GM19397 (cell line): ENCODE measurements around the gene RAB3C.

Source experiments
- ATAC-seq: cut with Tn5 transposase; IDR thresholded peaks from one replicate; pipeline ENCODE4 v1.9.1; 2021; ENCODE audit warnings: mild to moderate bottlenecking, moderate library complexity; ENCODE audit not compliant: unreplicated experiment

Gene RAB3C

DNA sequence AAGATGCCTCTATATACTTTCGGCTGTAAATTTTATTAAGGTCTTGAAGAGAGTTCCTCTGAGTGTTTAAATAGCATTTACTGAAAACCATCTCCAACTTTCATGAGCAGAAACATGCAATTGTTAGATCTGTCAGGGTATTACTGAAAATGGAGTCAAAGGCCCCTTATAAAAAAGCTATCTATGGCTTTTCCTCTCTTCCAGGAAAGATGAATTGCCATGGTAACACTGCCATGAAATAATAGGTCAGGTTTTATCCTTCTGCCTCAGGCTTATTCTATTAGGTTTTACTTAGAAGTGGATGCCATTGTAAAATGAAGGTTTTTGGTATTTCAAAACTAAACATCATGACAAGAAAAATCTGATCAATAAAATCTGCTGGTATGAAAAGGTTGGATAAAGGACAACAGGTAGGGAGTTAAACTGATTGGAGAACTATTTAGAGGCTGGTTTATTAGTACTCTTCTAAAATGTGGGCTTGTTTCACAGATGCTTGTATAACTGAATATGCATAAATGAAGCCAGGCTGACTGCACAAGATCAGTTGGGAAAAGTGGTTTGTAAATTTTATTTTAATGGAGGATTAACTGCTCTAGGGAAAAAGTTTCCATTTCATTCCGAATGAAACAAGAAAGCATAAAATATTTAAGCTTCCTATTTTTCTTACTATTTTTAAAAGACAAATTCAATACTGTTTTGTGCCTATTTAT lies 135.5 kb downstream of the RAB3C start:
- no peak for ATAC-seq

DNA sequence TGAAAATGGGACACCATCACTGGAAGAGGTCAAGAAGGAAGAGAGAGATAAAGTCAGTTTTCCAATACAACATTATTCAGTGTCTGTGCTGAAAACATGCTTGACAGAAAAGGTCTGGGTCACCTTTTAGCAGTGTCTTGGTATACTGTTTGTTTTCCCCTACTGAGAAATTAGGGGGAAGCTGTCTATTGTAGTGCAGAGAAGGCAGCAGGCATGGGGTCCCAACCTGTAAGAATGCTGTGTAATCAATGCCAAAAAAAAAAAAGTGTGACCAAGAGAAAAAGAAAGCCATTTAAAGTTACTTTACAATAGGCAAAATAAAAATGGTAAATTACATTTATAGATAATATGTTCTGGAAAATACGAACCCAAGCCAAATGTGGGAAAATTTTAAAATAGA lies 139.3 kb downstream of the RAB3C start:
- ATAC-seq: no peak

DNA sequence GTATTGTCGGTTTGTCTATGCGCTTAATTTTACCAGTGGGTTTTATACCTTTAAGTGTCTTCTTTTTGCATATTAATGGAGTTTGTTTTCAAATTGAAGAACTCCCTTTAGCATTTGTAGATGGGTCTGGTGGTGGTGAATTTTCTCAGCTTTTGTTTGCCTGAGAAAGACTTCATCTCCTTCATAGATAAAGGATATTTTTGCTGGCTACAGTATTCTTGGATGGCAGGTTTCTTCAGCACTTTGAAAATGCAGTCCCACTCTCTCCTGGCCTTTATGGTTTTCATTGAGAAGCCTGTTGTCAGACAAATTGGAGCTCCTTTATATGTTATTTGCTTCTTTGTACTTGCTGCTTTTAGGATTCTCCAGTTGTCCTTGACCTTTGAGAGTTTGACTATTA lies 142.1 kb downstream of the RAB3C start:
- ATAC-seq: no peak

DNA sequence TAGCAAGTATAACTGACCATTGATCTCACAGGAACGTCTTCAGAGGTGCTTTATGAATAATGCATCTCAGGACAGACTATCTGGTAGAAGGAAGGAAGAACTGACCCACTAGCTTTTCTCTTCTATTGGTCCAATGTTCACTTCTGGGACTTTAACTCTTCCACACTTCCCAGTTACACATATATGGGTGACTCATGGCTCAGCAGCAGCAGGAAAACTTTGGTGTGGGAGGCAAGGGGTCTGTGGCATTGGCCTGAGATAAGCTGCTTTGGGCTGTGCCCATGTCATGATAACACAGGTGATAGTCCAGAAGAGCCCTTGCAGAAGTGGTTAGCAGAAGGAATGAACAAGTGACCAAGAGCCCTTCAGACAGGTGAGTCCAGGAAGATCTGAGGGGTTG lies 148.8 kb downstream of the RAB3C start:
- ATAC-seq: no peak

DNA sequence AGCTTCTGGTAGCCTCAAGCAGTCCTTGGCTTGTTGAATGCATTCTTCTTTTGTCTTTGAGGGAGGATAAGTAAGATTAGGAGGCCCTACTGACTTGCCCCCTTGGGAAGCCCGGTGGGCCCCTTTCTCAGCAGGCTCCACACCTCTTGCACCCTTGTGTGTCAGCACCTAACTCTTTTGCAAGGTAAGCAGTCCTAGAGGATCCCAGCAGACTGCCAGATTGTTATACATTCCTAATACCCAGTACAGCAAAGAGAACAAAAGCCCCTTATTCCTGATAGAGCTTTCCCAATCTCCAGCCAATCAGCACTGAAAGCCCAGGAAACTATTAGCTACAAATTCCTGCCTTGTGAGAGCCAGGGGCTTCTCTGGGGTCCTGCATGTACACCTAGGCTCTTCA lies 152.8 kb downstream of the RAB3C start:
- ATAC-seq: no peak

DNA sequence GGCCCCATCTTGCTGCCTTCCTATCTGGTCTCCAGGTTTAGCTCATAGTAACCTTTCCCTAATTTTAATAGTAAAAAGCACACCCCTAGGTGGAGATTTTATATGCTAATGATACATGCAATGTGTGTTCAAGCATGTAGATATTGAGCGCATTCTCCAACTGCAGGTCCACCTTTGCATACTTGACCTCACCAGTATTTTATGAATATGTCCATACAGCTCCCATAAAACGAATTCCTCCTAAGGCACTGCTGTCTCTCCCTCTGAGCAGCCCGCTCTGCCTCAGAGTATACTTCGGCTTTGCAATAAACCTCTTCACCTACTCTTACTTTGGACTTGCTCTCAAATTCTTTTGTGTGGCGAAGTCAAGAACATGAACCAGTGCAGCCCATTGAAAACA lies 153.3 kb downstream of the RAB3C start:
- ATAC-seq: no peak

DNA sequence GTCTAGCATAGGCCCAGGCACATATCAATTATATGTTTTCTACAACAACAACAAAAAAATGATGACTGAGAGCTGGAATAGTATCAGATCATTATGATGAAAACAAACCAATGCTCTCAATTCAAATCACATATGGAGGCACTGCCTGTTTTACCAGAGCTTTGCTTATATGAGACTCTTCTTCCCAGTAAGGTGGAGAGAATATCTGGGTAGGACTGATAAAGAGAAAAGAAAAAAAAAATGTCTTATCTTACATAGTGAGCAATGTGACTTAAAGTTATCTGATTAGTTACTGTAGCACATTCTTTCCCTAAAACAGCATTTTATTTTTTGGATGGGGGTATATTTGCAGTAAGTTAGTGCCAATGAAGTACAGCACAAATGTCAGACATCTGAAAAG lies 154.8 kb downstream of the RAB3C start:
- ATAC-seq: no peak

DNA sequence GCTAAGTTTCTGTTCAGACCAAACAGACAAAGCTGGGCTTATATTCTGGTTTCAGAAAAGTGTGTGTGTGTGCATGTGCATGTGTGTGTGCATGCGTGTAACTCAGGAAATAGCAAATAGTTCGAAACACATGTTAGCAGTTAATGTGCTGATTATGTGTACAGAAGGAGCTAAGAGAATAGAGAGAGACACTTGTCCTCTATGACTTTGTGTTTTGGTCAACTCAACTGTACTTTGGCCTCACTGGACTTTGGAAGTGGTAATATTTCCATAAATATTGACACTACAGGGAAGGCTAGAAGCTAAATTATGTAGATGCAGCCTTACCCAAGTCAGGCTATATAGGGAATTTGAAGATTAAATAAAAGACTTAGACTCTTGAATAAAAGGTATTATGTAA lies 155.5 kb downstream of the RAB3C start:
- ATAC-seq: no peak

DNA sequence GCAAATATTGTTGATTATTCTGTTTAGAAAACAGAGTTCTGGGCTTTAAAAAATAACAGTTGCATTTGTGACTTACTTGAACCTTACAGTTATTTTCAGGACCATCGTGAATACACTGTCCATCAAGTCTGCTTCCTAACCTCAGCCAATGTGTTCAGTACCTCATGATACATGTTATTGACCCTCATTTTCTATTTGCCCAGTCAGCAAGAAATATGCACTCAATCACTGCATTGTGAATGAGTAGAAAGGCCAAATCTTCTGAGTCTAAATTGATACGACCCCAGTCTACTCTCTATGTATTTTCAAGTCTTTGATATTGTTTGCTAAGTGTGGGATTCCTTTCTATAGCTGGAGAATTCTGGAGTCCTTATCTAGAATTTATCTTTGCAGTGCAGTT lies 156.2 kb downstream of the RAB3C start:
- no peak for ATAC-seq

DNA sequence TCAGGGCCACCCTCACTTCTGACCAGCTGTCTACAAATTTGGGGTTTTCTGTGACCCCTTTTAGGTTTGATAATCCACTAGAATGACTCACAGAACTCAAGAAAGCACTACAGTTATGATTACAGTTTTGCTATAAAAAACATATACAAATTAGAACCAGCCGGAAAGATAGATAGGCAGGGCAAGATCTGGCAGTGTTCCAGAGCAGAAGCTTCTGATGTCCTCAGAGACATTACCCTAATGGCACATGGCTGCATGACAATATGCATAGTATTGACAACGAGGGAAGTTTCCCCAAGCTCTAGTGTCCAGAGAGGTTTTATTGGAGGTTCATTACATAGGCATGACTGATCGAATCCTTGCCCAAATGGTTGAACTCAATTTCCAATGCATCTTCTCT lies 158.1 kb downstream of the RAB3C start:
- ATAC-seq: no peak

DNA sequence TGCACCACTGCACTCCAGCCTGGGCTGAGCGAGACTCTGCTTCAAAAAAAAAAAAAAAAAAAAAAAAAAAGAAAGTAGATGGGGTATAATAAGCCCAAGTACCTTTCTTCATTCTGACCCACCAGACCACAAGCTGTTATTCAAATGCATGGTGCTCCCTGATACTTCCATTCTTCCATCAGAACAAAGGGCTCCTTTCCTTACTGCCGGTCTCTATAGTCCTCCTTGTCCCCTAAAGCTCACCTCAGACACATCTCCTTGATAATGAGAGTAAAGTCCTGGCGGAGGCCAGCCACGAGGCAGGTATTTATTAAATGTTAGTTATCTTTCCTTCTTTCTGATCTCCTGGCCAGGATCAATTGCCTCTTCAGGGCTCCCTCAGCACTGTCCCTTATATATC lies 162.5 kb downstream of the RAB3C start:
- no peak for ATAC-seq

DNA sequence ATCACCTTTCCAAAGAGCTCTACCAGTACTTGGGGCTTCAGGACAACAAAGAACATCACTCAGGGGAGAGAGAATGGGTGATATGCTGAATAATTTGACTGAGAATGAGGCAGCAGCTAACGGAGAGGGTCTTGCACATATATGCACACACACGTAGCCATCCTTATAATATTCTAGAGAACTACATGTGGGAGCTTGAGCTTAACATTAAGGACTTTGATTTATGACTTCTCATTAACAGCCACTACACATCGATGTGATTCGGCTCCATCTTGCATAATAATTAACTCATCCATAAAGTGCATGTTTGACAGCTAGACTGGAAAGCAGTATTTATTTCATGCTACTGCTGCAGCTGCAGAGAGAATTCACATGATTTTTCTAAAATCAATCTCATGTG lies 163.4 kb downstream of the RAB3C start:
- ATAC-seq: no peak

DNA sequence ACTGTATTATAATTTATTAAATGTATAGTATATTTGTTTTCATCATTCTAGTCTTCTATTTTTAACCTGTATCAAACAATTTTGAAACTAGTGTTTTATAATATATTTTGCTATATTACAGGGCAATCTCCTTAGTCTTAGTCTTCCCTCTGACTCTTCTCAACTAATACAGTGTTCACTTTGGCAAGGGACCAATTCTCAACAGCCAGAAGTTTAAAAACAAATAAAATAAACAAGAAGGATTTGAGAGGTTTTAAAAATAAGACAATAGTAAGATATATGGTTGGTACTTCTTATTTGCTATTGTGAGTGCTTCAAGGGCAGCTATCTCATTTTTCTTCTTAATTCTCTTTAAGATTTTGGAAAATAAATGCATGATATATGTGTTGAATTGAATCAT lies 167.2 kb downstream of the RAB3C start:
- ATAC-seq: no peak

DNA sequence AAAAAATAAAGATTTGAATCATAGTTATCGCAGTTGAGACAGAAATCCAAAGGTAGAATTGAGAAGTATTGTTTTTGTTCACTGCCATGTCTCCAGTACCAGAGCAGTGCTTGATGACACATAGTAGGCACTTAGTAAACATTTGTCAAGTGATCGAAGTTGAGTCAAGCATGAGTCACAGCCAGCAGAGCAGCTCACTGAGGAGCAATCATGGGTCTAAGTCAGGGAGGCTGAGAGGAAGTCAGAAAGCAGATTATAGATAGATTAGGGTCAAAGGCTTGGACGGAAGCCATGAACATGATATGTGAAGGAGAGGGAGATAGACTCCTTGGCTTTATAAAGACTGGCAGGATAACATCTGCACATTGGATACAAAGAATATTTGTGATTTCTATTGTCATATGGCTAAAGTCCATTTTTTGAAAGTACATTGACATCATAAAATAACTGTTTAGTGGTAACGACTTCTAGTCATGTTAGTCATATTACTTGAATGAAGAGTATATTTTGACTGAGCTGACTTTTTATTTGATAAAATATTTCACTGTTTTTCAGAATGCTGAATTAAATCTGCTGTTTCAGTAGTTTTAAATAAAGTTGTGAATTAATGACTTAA lies 168.5 kb downstream of the RAB3C start:
- ATAC-seq: no peak

DNA sequence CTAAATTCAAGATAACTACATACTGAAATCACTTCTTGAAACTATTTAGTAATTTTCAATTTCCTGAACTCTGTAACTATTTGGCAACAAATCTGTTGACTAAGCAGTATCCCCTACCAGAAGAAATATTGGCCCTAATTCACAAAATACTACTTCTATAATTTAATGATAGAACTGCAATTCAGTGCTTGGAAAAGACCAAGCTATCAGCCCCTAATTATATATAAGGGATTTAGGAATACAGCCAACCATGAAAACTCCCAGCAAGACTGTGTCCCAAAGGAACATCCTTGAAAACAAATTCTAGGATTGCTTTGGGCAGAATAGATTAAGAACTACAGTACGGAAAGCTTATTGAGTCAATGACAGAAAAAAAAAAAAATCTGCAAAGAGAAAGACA lies 169.2 kb downstream of the RAB3C start:
- ATAC-seq: no peak

DNA sequence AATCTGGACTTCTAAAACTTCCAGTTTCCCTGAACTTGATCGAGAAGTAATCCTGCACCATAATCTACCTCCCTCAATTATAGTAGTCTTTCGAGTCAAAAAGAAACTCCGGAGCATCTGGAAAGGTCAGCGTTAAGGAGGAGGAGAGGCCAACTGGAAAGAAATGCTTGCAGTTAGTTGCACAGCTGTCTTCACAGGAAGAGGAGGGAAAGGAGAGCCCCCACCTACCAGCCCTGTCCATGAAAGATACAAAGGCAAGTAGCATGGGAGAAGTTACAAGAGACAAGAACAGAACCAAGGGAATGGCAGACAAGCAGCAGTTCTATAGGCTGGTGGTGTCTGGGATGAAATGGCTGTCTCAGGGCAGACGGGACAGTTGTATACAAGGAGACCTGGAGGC lies 170.6 kb downstream of the RAB3C start:
- no peak for ATAC-seq

DNA sequence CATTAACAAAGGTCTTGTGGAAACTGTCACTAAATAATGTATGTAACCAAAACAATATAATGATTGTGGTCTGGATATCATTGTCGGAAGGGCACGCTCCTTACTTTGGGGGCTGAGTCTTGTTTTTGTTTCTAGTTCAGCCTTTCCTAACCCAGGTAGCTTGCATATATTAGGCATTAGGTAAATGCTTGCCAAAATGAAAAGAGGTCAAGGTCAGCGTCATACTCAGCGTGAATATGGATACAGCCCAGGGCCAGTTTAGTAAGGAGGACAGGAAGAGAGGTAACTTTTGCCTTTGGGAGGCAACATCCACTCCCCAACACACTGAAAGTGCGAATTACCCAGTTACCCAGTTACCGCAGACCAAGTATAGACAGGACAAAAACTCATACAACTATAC lies 171.4 kb downstream of the RAB3C start:
- no peak for ATAC-seq

DNA sequence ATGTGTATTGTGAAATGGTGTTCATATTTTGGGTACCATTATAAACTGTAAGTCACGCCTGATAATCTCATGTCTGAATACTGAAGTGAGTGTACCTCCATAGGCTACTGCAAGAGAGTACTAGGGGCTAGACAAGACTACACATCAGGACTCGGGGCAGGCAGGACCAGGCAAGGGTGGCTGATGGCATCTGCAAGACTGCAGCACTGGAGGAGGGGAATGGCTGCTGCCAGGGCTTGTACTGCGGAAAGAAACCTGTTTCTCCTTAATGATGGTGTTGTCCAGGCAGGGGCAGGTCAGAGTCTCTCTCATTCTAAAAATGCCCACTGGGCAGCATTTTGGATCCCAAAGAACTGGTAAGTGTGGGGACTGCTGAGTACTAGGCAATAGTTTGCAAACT lies 172.5 kb downstream of the RAB3C start:
- ATAC-seq: no peak

DNA sequence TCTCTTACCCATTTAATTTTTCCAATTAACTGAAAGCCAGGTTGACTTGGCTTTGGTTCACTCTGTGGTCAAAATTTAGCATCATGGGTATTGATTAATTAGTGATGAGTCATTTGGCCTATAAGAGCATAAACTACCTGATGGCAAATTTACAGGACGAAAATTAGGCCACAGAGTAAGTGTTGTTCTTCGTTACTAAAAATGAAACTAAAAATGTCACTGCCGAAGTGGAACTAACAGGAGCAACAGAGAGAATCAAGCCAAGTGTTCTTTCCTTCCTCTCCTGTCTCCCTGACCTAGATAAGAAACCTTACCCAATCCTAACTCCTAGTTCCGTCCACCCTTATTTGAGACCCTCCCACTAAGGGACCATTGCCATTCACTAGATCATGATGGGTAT lies 176.9 kb downstream of the RAB3C start:
- peak; percentile 83 for ATAC-seq

DNA sequence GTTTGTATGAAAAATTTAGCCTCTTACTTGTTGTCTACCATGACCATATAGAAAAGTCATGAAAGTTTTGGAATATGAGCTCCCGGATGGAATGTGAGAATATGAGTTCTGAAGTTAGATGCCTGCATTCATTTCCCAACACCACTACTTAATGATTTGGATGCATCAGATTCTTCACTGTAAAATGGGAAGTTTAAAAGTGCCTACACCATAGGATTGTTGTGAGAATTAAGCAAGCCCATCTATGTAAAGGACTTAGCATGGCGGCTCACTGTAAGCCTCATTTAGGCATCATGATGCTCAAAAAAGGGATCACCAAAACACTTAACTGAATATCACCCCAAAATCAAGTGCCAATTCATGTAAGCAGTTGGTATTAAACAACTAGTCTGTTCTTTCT lies 177.3 kb downstream of the RAB3C start:
- no peak for ATAC-seq

DNA sequence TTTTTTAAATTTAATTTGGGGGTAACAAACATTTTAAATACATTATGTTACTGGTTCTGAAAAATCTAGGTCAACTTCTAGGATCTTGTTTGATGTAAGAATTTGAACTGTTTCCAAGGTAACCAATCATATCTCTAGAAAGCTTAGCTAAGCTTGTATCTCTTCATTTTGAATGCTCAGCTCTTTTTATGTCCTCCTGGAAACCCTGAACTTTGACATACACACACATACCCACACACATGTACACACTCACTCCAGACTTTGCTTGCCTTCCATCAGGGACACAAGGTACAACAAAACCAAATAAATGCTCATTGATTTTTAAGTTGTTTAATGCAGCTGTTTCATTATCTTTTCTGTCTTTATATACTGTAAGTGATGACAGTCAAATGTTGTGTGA lies 178.5 kb downstream of the RAB3C start:
- no peak for ATAC-seq

DNA sequence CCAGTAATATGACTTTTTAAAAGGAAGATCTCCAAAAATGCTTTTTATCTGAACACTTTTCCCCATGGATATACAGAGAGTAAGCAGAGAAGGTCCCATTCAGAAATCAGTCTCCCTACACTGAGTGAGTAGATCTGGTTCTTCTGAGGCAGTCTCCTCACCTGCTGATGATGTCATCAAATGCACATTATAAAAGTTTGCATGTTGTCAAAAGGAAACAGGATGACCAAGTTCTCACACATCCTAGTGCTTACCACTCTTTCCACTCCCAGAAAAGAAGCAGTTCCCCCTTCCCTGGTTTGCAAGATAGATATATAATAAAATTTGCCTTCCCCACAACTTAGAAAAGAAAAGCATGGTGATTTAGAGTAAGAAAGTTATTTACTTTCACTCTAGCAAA lies 180.5 kb downstream of the RAB3C start:
- no peak for ATAC-seq

DNA sequence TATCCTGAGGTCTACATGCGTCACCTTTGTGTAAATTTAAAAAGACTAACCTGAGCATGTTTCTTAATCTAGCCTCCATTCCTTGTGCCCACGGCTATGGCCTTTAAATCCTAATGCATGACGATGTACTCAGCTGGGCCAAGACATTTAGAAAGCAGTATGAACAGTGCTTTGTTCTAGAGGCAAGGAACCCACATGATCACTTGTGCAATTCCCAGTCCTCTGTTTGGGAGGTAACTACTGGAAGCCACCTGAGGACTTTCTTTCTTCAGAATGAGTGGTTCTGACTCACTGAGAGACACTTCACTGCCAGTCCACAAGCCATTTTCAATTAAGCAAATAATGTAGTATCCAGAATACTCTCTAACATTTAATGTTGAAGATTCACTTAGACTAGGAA lies 181.3 kb downstream of the RAB3C start:
- no peak for ATAC-seq
